ENCODE data around the gene TXNRD2.

The TXNRD2 gene

DNA sequence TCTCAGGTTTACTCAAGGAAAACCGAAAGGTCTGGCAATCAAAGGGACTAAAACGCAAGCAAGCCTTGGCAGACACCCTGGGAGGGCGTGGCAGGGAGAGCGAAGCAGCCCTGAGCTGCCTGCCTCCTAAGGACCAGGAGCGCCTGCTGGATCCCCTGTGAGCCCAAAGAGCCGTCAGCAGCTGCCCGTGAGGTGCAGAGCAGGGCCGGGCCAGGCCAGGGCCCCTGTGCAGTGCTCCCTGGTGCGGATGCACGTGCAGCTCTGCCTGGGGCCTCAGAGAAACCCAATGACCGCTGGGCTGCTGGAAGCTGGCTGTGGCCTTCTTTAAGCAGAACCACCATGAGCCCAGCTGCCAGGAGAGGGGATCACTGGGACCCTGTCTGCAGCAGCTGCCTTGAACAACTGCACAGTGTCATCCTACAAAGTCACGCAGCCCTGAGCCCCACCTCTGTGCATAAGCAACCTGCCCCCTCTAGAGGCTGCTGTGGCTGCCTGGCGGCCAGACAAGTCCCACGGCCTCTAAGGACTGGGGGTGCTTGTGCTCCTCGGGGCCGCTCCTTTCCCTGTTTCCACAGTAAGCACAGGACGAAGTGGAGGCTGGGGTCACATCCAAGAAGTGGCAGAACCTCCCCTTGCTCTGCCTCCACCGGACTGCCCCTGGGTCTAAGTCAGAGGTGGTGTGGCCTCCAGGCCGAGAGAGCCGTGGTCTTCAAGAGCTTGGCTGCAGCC, 29.2 kb downstream of the TXNRD2 start:
- Histone ChIP-seq H3K9ac (ENCODE audit: low read length) (no peak overlapping the region), H4K8ac (ENCODE audit: low read length) (no peak overlapping the region), H3K27ac (ENCODE audit: low read length, poor library complexity, severe bottlenecking) (no peak overlapping the region), H2BK5ac (ENCODE audit: low read depth, low read length, poor library complexity, severe bottlenecking) (no peak overlapping the region), H3K4ac (ENCODE audit: low read depth in 1 of 2, low read length in 2 of 2) (no peak overlapping the region), H2BK12ac (ENCODE audit: low read length in 2 of 2) (no peak overlapping the region), H3K4me1 (ENCODE audit: control insufficient read depth, insufficient read depth, low read depth, low read length) (peaks cover 8% of the 10 kb centered on the region), H3K23ac (ENCODE audit: low read length in 2 of 2) (no peak overlapping the region), H3K18ac (ENCODE audit: low read depth in 1 of 2, low read length in 2 of 2) (no peak overlapping the region), H3K14ac (ENCODE audit: low read length in 2 of 2) (no peak overlapping the region), H3K4me2 (ENCODE audit: low read length, poor library complexity, severe bottlenecking) (no peak overlapping the region), H2AK5ac (ENCODE audit: low read length, severe bottlenecking) (no peak overlapping the region), H2AFZ (ENCODE audit: low read depth, low read length) (no peak overlapping the region), H3K27me3 (ENCODE audit: control insufficient read depth in 1 of 2, insufficient read depth in 1 of 2, low read length in 2 of 2) (no peaks in the 10 kb centered on the region), H3K9me3 (ENCODE audit: control insufficient read depth, low read length) (peaks cover 10% of the 10 kb centered on the region), H3K36me3 (ENCODE audit: control insufficient read depth in 1 of 2, insufficient read depth in 2 of 2, low read depth in 1 of 2, low read length in 2 of 2) (peaks cover 43 to 50% of the 10 kb centered on the region in 2 experiments), H3K4me3 (ENCODE audit: insufficient read depth in 1 of 2, low read depth in 1 of 2, low read length in 2 of 2) (no peak overlapping the region), H3K79me1 (replicated peaks; ENCODE audit: low read length, poor library complexity, severe bottlenecking) (no peaks in the 10 kb centered on the region), H2BK120ac (ENCODE audit: low read depth, low read length) (no peak overlapping the region), H2BK15ac (ENCODE audit: low read depth, poor library complexity, severe bottlenecking) (no peak overlapping the region), H4K91ac (ENCODE audit: low read length) (no peak overlapping the region)
- WGBS, result 83% methylated on average over 20 of the region's 20 CpGs
- no peak for DNase-seq

DNA sequence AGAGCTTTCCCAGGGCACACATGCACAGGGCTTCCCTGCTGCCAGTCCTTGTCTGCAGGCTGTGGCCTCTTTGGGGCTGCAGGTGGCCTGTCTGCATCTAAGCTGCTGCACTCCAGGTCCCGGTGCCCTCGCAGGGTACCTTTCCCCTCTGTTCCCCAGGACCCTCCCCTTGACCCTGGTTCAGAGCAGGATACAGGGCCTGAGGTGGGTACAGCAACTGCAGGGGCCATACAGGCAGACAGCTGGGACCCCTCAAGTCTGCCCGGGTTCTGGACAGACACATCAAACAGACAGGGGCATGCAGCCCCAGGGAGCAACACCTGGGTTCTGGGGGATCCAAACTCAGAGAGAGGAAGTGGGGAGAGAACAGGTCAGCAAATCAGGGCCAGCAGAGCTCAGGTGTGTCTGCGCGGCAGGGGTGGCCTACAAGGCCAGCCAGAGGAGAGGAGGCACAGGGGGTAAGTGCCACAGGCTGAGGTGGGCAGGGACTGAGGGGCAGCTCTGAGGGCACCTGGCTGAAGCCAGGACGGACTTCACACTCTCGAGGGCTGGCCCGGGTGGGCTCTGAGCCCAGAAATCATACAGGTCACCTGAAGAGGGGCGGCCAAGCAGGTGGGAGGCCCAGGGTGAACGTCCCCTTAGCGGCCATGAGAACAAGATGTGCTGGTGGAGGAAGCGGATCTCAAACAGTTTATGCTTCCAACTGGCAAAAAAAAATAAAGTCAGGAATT, 29.9 kb downstream of the TXNRD2 start:
- Histone ChIP-seq H3K27ac (ENCODE audit: low read length, poor library complexity, severe bottlenecking) (no peak overlapping the region), H3K23ac (ENCODE audit: low read length in 2 of 2) (no peak overlapping the region), H2BK15ac (ENCODE audit: low read depth, poor library complexity, severe bottlenecking) (no peak overlapping the region), H3K79me1 (replicated peaks; ENCODE audit: low read length, poor library complexity, severe bottlenecking) (no peaks in the 10 kb centered on the region), H3K4me3 (ENCODE audit: insufficient read depth in 1 of 2, low read depth in 1 of 2, low read length in 2 of 2) (no peak overlapping the region), H2AK5ac (ENCODE audit: low read length, severe bottlenecking) (no peak overlapping the region), H3K4me2 (ENCODE audit: low read length, poor library complexity, severe bottlenecking) (no peak overlapping the region), H4K8ac (ENCODE audit: low read length) (no peak overlapping the region), H3K9ac (ENCODE audit: low read length) (no peak overlapping the region), H2BK5ac (ENCODE audit: low read depth, low read length, poor library complexity, severe bottlenecking) (no peak overlapping the region), H3K18ac (ENCODE audit: low read depth in 1 of 2, low read length in 2 of 2) (no peak overlapping the region), H2BK120ac (ENCODE audit: low read depth, low read length) (no peak overlapping the region), H3K4me1 (ENCODE audit: control insufficient read depth, insufficient read depth, low read depth, low read length) (peaks cover 8% of the 10 kb centered on the region), H3K36me3 (ENCODE audit: control insufficient read depth in 1 of 2, insufficient read depth in 2 of 2, low read depth in 1 of 2, low read length in 2 of 2) (peaks cover 36 to 45% of the 10 kb centered on the region in 2 experiments), H3K14ac (ENCODE audit: low read length in 2 of 2) (no peak overlapping the region), H3K4ac (ENCODE audit: low read depth in 1 of 2, low read length in 2 of 2) (no peak overlapping the region), H3K27me3 (ENCODE audit: control insufficient read depth in 1 of 2, insufficient read depth in 1 of 2, low read length in 2 of 2) (no peaks in the 10 kb centered on the region), H2AFZ (ENCODE audit: low read depth, low read length) (no peak overlapping the region), H3K9me3 (ENCODE audit: control insufficient read depth, low read length) (peaks cover 10% of the 10 kb centered on the region), H2BK12ac (ENCODE audit: low read length in 2 of 2) (no peak overlapping the region), H4K91ac (ENCODE audit: low read length) (no peak overlapping the region)
- WGBS, result 89% methylated on average over 12 of the region's 12 CpGs
- no peak for DNase-seq

DNA sequence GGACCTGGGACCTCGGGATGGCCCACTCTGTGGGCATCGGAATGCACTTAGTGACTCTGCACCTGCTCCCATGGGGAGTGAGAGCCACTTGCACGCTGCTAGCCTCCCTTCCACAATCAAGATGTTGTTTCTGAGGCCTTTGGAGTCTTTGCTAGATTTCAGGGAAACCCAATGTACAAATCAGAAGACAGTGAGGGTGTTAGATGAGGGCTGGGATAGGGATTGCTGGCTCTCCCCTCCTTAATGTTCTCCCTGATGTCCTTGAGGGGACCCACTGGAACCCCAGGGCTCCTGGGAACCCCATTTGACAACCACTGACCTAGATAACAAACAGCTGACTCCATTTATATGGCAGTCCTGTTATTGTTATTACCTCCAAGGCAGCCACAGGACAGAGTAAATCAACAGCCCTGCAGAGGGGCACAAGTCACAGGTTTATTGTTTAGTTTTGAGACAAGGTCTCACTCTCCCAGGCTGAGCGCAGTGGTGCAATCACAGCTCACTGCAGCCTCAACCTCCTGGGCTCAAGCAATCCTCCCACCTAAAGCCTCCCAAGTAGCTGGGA, 31.4 kb downstream of the TXNRD2 start:
- H4K8ac ChIP-seq (ENCODE audit: low read length), result no peak overlapping the region
- 13% methylated on average over 3 of the region's 4 CpGs for WGBS
- H3K9ac ChIP-seq (ENCODE audit: low read length), result no peak overlapping the region
- no peak overlapping the region for H3K14ac ChIP-seq (ENCODE audit: low read length in 2 of 2)
- no peak overlapping the region for H2AK5ac ChIP-seq (ENCODE audit: low read length, severe bottlenecking)
- no peak overlapping the region for H2BK5ac ChIP-seq (ENCODE audit: low read depth, low read length, poor library complexity, severe bottlenecking)
- H2AFZ ChIP-seq (ENCODE audit: low read depth, low read length), result no peak overlapping the region
- no peaks in the 10 kb centered on the region for H3K27me3 ChIP-seq (ENCODE audit: control insufficient read depth in 1 of 2, insufficient read depth in 1 of 2, low read length in 2 of 2)
- H3K27ac ChIP-seq (ENCODE audit: low read length, poor library complexity, severe bottlenecking), result no peak overlapping the region
- no peak for DNase-seq
- no peaks in the 10 kb centered on the region for H3K79me1 ChIP-seq (replicated peaks; ENCODE audit: low read length, poor library complexity, severe bottlenecking)
- H3K4ac ChIP-seq (ENCODE audit: low read depth in 1 of 2, low read length in 2 of 2), result no peak overlapping the region
- H3K4me1 ChIP-seq (ENCODE audit: control insufficient read depth, insufficient read depth, low read depth, low read length), result peaks cover 12% of the 10 kb centered on the region
- H4K91ac ChIP-seq (ENCODE audit: low read length), result no peak overlapping the region
- H3K23ac ChIP-seq (ENCODE audit: low read length in 2 of 2), result no peak overlapping the region
- H3K4me3 ChIP-seq (ENCODE audit: insufficient read depth in 1 of 2, low read depth in 1 of 2, low read length in 2 of 2), result no peak overlapping the region
- no peak overlapping the region for H3K4me2 ChIP-seq (ENCODE audit: low read length, poor library complexity, severe bottlenecking)
- H2BK12ac ChIP-seq (ENCODE audit: low read length in 2 of 2), result no peak overlapping the region
- no peak overlapping the region for H2BK15ac ChIP-seq (ENCODE audit: low read depth, poor library complexity, severe bottlenecking)
- peaks cover 10% of the 10 kb centered on the region for H3K9me3 ChIP-seq (ENCODE audit: control insufficient read depth, low read length)
- H3K36me3 ChIP-seq (ENCODE audit: control insufficient read depth in 1 of 2, insufficient read depth in 2 of 2, low read depth in 1 of 2, low read length in 2 of 2), result peaks cover 27 to 36% of the 10 kb centered on the region in 2 experiments
- no peak overlapping the region for H2BK120ac ChIP-seq (ENCODE audit: low read depth, low read length)
- H3K18ac ChIP-seq (ENCODE audit: low read depth in 1 of 2, low read length in 2 of 2), result no peak overlapping the region
